Measurements from ENCODE around the gene FMN1. TPM values are rescaled to one million over a fixed set of nuclear protein-coding genes. Genes with fewer than 3 reads are reported as not detected.

Gene FMN1
- total and polyA plus RNA-seq, 2 of the 8 experiments (the other 6 are each of a cell fraction or from before 2014, with no cell fraction given), result 0.27 to 3.7 TPM

- no peak for FAIRE-seq
Observed at GRCh38 chr15:33044598-33044997, 149.9 kb downstream of the FMN1 start.

More at GRCh38 chr15:33044598-33044997, 149.9 kb downstream of the FMN1 start:
- Histone ChIP-seq H2BK15ac (ENCODE audit: low read length) (no peak overlapping the region), H3K4me1 (replicated peaks in 1 of 4; ENCODE audit: control insufficient read depth in 3 of 4, insufficient read depth in 4 of 4, low read length in 3 of 4) (no peaks in the 10 kb centered on the region), H3K27me3 (replicated peaks in 1 of 4; ENCODE audit: control insufficient read depth in 3 of 4, extremely low read depth in 1 of 4, insufficient read depth in 3 of 4, low read length in 3 of 4) (no peaks in the 10 kb centered on the region), H3K4me3 (ENCODE audit: extremely low read depth in 1 of 4, insufficient read depth in 2 of 4, low read depth in 3 of 4, low read length in 4 of 4) (no peak overlapping the region), H2AK5ac (ENCODE audit: low read depth, low read length) (no peak overlapping the region), H4K20me1 (replicated peaks in 1 of 2; ENCODE audit: control insufficient read depth in 1 of 2, insufficient read depth in 2 of 2, low read length in 2 of 2) (no peaks in the 10 kb centered on the region), H3K27ac (ENCODE audit: low read depth, low read length) (no peak overlapping the region), H4K5ac (ENCODE audit: insufficient read length, low read depth, low read length) (no peak overlapping the region), H4K91ac (replicated peaks; ENCODE audit: insufficient read length, low read length) (no peak overlapping the region), H3K14ac (ENCODE audit: insufficient read length) (no peak overlapping the region), H3K4me2 (ENCODE audit: insufficient read depth in 1 of 2, low read depth in 2 of 2, low read length in 2 of 2) (no peak overlapping the region), H3K56ac (replicated peaks; ENCODE audit: insufficient read length, low read depth, low read length) (no peak overlapping the region), H3K79me2 (ENCODE audit: control insufficient read depth in 1 of 2, insufficient read depth in 2 of 2, low read length in 2 of 2) (no peaks in the 10 kb centered on the region), H2BK12ac (ENCODE audit: low read depth, low read length) (no peak overlapping the region), H3K79me1 (ENCODE audit: low read depth, low read length) (no peaks in the 10 kb centered on the region), H3K18ac (ENCODE audit: extremely low read depth, low read length) (no peak overlapping the region), H3K23me2 (ENCODE audit: low read depth, low read length) (no peaks in the 10 kb centered on the region), H3K23ac (ENCODE audit: insufficient read length) (no peak overlapping the region), H3K9me3 (ENCODE audit: insufficient read depth in 2 of 2, low read depth in 1 of 2, low read length in 1 of 2) (peaks cover 27 to 39% of the 10 kb centered on the region in 2 experiments), H2BK5ac (ENCODE audit: low read depth, low read length) (no peak overlapping the region), H2BK120ac (replicated peaks; ENCODE audit: low read depth, low read length) (no peak overlapping the region), H3K4ac (replicated peaks; ENCODE audit: insufficient read length, low read depth, low read length) (no peak overlapping the region), H2AFZ (ENCODE audit: low read length) (no peak overlapping the region), H3K9ac (replicated peaks in 1 of 4; ENCODE audit: extremely low read depth in 1 of 4, low read depth in 3 of 4, low read length in 3 of 4) (no peak overlapping the region; a peak in 2 of 7 replicates), H4K8ac (ENCODE audit: extremely low read depth, insufficient read depth, low read length) (no peak overlapping the region), H3K36me3 (ENCODE audit: control insufficient read depth in 2 of 4, insufficient read depth in 4 of 4, low read length in 3 of 4) (no peaks in the 10 kb centered on the region; a peak in 1 of 8 replicates), H2BK20ac (ENCODE audit: low read length) (no peak overlapping the region)
- ChIA-PET POLR2A (ENCODE audit: partially characterized antibody) (no interaction called here), CTCF (ENCODE audit: partially characterized antibody) (interaction anchor here (0.6 to 2.2 kb wide), 5 partner anchors 10 to 345 kb away, joined by 3 to 7 read pairs (median 3); no protein-coding TSS in a partner anchor)
- 79% methylated on average over 1 of the region's 1 CpG; no CpG with 5 or more reads in 1 of the 2 experiments for WGBS, 2 experiments (ENCODE audit: extremely low coverage in 1 of 2, insufficient coverage in 1 of 2, insufficient read length in 1 of 2, insufficient replicate concordance in 2 of 2, low coverage in 1 of 2, low lambda C conversion rate in 2 of 2, missing lambda C conversion rate in 1 of 2)
- TF ChIP-seq BCL11A (IDR thresholded peaks at IDR 0.05; ENCODE audit: low read depth in 2 of 2, low read length in 2 of 2) (no peak), POU5F1 (IDR thresholded peaks at IDR 0.05; ENCODE audit: low read depth, low read length) (no peak), TBP (IDR thresholded peaks at IDR 0.05; ENCODE audit: low read depth, low read length) (no peak), SIX5 (IDR thresholded peaks at IDR 0.05; ENCODE audit: low read depth, low read length) (no peak)
- DNase-seq (ENCODE audit: low read depth in 1 of 2, low spot score in 2 of 2), result no peak
